ENCODE results near the gene DCUN1D3.

DNA sequence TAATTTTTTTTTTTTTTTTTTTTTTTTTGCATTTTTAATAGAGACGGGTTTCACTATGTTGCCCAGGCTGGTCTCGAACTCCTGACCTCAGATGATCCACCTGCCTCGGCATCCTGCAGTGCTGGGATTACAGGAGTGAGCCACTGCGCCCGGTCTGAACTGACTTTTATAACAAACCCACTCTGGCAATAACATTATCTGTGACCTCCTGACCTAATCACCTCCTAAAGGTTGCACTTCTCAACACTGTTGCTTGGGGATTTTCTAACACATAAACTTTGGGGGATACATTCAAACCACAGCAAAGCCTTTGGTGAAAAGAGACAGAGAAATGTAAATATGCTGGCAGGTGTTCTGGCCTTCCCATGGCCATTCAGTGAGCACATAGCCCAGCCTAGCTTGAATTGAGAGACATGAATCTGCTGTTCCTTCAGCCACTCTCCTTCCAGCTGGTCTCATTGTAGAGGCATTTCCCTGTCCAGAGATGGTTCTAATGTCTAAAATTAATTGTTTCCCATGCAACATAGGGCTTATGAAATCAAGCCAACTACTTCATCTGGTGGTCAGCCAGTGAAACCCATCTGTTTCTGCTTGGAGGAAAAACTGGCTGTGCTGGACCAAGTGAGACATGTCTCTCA is 28.7 kb upstream of the DCUN1D3 start:
- TF ChIP-seq, protein P1, sequence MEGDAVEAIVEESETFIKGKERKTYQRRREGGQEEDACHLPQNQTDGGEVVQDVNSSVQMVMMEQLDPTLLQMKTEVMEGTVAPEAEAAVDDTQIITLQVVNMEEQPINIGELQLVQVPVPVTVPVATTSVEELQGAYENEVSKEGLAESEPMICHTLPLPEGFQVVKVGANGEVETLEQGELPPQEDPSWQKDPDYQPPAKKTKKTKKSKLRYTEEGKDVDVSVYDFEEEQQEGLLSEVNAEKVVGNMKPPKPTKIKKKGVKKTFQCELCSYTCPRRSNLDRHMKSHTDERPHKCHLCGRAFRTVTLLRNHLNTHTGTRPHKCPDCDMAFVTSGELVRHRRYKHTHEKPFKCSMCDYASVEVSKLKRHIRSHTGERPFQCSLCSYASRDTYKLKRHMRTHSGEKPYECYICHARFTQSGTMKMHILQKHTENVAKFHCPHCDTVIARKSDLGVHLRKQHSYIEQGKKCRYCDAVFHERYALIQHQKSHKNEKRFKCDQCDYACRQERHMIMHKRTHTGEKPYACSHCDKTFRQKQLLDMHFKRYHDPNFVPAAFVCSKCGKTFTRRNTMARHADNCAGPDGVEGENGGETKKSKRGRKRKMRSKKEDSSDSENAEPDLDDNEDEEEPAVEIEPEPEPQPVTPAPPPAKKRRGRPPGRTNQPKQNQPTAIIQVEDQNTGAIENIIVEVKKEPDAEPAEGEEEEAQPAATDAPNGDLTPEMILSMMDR (conservative IDR thresholded peaks at IDR 0.05) = no peak
- no peak for TF ChIP-seq EZH2 (IDR thresholded peaks at IDR 0.05; ENCODE audit: low read depth)
